ENCODE results near the gene MYCN.

Gene MYCN

GRCh38 chr2:15981646-15982045 lies 41.3 kb downstream of the MYCN start:
- DNase-seq, result no peak

- DNase-seq, result no peak
Observed at GRCh38 chr2:15982285-15983044, 42.1 kb downstream of the MYCN start.

DNA sequence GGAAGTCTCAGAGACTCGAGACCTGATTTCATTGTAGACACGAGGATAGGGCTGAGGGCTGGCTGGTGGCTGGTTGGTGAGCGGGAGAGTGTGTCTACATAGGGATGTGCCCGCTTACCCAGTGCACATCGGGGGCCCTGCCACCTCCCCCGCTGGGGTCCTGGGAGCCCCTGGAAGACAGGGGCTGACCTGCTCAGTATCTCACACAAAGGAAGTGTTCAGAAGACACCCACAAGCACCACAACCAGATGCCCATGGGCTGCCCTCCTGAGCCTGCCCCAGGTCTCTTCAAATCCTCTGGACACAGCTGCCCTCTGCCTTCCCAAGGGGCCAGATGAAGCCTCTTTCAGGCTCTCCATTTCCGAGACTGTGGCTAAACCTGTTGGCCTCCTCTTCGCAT lies 43.1 kb downstream of the MYCN start:
- no peak for DNase-seq

GRCh38 chr2:15984368-15985255 lies 44.3 kb downstream of the MYCN start:
- DNase-seq, result no peak

DNA sequence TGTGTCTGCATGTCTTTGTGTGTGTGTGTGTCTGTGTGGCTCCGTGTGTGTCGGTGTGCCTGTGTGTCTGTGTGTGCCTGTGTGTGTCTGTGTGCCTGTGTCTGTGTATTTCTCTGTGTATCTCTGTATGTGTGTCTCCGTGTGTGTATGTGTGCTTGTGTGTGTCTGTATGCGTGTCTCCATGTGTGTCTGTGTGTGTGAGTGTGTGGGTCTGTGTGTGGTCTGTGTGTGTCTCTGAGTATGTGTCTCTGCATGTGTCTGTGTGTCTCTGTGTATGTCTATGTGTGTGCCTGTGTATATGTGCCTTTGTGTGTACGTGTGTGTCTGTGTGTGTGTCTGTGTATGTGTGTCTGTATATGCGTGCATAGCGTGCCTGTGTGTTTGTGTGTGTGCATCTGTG lies 45.2 kb downstream of the MYCN start:
- DNase-seq, result no peak

DNA sequence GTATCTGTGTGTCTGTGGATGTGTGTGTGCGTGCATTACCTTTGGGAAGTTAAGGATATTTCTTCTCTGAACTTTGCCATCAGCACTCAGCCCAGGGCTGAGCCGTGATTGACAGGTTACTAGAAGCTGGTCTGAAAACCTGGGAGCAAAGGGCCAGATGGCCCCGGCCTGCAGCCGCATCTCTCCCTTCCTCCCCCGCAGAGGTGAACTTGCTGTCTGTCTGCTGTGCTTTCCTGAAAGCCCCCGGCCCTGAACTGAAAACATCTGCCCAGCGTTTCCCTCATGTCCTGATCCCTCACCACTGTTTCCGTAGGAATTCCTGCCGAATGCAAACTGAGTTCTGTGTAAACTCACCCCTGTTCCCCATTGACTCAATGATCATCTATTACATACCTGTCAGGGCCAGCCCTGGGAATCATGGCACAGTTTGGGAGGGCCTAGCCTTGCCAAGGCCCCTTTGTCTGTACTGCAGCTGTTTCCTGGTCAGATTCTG lies 45.8 kb downstream of the MYCN start:
- DNase-seq, result no peak

DNA sequence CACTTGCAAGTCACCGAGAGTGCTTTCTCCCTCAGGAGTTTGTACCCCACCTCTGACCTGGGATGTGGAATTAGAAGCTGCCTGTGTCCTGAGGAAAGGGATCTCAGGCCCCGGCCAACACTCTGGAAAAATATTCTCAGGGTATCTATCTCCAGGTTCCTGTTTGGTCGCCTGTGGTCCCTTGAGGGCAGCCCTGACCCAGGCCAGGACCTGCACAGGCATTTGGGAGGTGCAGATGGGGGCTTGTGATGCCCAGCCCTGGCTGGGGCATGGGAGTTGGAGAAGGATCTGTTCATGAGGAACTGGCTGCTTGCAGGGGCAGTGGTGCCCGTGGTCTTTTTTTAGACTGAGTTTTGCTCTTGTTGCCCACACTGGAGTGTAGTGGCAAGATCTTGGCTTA lies 46.3 kb downstream of the MYCN start:
- DNase-seq, result no peak

DNA sequence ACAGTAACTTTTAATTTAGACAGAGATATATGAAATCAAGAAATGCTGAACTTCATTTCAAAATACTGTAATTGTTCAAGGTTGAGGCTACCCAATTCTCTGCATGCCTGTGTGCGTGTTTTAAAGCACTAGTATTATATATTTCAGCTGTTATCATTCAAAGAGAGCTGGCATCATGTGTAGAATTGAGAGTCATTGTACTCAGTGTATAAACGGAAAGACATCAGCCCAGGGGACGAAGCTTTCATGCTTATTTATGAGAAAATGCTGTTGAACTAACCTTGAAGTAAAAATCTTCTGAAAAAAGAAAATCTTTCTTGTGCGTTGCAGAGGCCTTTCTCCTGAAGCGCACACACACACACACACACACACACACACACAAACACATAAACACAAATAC lies 48.4 kb downstream of the MYCN start:
- DNase-seq, result no peak

GRCh38 chr2:15989559-15989958 lies 49.2 kb downstream of the MYCN start:
- no peak for DNase-seq

- DNase-seq, result no peak
Observed at GRCh38 chr2:15990151-15991101, 50.1 kb downstream of the MYCN start.

DNA sequence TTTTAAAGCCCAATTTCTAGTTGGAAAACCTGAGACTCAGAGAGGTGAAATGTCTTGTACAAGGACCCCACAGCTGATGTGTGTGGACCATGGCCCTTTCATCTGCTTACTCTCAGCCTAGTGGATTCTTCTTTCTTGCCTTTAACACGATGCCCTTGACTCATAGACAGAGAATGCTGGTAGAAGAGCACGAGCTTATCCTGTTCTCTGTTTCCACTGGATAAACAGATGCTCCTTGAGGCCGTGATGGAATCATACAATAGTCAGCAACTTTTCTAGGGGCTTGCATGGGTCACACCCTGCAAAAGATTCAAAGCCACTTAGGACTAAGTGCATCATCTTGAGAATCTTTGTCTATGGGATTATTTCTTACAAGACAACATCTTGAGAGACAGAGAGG lies 50.9 kb downstream of the MYCN start:
- no peak for DNase-seq

DNA sequence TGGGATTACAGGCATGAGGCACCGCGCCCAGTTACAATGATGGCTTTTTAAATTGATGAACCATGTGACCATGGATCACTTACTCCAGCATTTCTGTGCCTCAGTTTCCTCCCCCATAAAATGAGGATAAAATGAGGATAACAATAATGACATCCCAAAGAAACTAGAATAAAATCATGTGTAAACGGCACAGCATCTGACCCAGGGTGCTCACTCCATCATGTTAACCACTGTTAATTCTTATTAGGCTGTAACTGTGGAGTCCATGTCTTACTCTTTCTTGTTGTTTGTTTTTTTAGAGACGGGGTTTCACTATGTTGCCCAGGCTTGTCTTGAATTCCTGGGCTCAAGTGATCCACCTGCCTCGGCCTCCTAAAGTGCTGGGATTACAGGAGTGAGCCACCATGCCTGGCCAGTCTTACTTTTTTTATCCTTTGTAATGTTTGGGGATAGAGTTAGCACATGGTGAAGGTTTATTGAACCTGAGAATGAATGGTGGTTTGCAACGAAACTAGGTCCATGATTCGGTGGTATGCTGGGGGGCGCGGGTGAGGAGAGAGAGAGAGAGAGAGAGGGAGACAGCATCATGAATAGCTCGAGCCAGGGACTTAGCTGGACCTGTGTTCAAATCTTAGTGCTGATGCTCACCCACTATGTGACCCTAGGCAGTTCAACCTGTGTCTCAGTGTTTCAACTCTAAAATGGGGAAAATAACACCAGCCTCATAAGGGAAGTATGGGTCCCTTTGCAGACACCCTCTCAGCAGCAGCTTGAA lies 52.3 kb downstream of the MYCN start:
- no peak for DNase-seq

DNA sequence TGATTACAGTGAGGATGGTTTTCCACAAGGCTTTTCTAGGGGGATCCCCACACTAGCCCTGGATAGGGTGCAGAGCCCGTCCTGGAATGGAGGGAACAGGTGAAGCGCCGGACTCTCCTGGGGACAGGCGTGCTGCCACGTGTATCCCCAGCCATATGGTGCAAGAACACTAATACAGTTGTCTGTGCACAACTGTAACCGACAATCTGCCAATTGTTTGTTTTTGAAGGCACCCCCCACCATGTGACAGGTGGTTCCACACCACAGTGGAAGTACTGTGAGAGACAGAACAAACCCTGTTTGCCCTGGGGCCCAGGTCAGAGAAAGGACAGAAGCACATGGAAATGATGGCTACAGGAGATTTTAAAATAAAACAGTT lies 52.9 kb downstream of the MYCN start:
- no peak for DNase-seq

DNA sequence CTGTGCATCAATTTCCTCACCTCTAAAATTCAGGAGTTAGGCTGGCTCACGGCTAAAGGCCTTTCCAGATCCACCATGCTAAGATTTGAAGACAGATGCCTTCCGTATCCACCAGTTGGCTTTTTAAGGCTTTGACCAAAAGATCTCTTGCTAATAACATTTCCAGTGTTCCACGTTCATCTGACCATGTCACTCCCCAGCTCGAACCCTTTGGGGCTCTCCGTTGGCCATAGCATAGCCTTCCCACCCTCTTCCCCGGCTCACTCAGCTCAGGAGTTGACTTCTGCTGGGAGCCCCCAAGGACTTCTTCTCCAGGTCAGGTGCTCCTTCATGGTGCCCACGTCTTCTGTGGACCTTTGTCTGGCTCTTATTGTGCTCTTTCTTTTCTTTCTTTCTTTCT lies 53.3 kb downstream of the MYCN start:
- DNase-seq, result no peak

- DNase-seq, result no peak
Observed at GRCh38 chr2:15995603-15996002, 55.3 kb downstream of the MYCN start.
